HG03196 (cell line): ENCODE measurements around the gene AKNA.
A peak's percentile ranks its signal among the peaks of the same experiment; 100 is the strongest.

Source experiments
- ATAC-seq: cut with Tn5 transposase; IDR thresholded peaks from one replicate; pipeline ENCODE4 v1.9.1; 2021; ENCODE audit not compliant: unreplicated experiment

AKNA gene

DNA sequence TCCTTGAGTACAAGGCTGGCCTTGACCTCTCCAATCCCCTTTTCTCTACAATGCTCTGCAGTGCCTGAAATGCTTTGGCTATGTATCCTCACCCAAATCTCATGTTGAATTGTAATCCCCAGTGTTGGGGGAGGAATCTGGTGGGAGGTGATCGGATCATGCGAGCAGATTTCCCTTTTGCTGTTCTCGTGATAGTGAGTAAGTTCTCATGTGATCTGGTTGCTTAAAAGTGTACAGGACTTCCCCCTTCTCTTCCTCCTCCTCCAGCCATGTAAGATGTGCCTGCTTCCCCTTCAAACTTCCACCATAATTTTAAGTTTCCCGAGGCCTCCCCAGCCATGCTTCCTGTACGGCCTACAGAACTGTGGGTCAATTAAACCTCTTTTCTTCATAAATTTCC, 28.5 kb upstream of the AKNA start:
- no peak for ATAC-seq

DNA sequence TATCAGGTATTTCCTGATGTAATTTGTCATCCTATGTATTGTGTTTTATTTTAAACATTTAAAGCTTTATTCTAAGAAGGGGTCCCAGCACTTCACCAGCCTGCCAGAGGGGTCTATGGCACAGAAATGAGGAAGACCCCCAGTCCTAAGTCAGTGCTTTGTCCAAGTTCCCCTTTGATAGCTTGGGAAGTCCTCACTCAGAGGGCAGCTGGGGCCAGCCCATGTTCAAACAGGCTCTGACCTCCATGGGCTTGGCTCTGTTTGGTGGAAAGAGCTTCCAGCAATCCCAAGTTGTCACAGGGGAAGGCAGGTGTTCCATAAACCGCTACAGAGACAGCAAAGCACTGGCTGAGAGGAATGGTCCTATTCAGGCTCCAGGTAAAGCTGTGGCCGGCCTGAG, 26.6 kb upstream of the AKNA start:
- ATAC-seq, result no peak

DNA sequence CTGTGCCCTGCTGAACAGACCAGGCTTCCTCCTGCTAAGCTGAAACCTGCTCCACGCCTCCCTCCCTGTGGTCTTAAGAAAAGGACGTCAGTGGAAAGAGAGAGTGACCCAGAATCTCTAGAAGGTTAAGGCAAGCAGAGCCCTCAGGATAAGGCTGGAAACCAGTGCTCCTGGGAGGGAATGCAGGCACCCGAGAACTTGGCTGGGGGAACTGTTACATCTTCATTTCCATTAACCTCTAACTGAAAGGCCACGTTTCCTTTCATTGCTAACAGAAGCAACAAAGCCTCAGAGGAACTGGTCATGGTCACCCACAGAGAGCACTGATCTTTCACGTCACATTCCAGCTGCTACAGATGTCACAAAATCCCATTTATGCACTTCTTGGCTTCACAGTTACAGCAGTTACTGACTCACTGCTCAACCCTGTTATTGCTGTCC, 26.1 kb upstream of the AKNA start:
- ATAC-seq, result no peak

DNA sequence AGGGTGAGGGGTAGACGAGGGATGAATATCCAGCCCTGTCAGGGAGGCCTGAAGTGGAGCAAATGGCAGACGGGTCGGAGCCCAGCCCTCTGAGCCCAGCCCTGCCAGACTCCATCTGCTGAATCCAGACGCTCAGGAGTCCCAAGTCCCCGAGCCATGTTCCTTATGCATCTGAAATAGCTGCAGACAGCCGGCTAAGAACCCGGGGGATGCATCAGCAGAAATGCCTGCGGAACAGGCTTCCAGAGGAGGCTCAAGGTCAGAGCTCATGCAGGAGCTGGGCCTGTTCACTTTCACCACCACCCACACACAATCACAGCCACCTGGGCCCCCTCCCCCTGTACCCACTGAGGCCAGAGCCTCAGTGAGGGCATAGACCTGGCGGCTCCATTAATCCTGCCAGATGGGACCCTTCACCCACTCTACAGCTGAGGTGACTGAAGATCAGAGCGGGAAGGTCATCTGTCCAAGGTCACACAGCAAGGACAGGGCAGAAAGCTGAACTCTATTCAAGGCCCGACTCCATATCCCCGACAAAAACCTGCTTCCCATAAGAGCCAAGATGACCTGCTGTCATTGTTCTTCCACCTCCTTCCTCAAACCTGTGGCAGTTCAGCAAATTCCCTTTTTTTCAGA, 24.4 kb upstream of the AKNA start:
- no peak for ATAC-seq

DNA sequence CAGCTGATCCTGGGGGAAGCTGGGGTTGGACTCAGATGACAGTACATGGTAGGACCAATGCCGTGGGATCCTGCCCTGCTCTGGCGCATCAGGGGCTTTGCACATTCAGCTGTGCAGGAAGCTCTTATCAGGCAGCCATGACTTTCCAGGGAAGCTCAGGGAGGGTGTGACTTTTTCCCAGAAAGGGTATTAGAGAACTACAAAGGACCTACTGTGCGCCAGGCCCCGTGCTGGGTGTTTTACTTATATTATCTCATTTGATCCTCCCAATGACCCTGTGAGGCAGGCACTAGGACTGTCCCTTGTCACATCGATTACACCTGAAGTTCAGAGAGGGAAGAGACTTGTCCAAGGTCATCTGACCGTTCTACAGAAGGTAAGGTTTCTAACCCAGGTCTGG, 23.7 kb upstream of the AKNA start:
- no peak for ATAC-seq

DNA sequence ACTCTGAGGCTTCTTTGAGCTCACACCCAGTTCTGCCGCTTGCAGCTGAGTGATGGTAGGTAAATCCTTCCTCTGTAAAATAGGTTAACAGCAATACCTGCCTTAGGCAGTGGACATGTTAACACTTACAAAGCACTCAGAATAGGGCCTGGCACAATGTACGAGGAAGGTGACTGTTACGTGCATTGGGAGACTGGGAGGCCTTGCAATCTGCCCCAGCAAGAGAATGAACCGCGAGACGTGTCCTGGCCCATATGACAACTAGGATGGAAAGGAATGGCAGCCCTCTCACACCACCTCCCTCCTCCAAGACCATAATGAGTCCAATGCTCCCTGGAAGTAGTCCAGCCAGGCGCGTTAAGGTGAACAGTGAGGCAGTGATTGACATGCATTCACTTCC, 23.1 kb upstream of the AKNA start:
- no peak for ATAC-seq

DNA sequence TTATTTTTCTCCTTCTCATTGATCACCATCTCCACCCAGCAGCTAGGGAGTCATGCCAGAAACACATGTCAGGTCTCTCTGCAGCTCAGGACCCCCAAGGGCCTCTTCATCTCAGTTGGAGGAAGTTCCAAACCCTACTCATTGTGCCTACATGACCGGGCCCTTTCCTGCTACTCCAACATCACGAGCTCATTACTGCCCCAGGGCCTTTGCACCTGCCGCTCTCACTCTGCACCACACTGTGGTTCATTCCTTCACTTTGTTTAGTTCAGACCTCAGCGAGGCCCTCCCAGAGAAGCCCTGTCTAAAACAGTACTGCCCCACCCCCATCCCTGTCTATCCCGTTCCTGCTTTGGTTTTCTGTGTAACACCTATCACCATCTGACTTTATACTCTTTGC, 22.1 kb upstream of the AKNA start:
- no peak for ATAC-seq

DNA sequence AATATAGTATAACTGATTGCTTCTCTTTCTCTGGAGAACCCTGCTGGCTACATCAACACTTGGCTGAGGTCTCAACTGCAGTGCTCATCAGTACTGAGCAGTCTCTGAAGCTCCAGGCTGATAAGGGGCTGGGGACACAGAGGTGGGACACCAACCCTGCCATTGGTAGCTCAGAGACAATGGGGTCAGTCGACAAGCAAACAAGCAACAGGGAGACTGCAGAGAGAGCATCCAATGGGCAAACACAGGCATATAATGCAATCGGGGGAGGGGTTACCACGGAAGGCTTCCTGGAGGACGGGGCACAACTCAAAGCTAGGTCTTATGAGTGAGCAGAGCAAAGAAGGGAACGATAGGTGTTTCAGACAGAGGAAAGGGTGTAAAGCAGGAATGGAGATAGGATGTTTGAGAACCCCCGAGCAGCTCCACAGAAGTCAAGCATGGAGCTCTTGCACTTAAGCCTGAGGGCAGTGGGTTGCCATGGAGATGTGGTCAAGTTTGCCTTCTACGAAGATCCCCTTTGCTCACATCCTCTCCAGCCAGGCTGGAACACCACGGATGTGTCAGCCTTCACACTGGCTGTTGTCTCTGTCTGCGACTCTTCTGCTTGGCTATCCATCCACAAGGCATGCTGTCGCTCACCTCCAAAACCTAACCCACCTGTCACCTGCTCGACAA, 21.5 kb upstream of the AKNA start:
- no peak for ATAC-seq

DNA sequence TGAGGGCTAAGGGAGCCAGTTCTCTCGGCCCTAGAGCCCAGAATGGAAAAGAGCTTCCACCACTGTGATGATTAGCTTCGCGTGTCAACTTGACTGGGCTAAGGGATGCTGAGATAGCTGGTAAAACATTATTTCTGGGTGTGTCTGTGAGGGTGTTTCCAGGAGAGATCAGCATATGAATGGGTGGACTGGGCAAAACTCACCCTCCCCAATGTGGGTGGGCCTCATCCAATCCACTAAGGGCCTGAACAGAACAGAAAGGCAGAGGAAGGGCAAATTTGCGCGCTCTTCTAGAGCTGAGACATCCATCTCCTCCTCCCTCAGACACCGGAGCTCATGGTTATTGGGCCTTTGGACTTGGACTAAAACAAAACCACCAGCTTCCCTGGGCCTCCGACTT, 20.9 kb upstream of the AKNA start:
- no peak for ATAC-seq

DNA sequence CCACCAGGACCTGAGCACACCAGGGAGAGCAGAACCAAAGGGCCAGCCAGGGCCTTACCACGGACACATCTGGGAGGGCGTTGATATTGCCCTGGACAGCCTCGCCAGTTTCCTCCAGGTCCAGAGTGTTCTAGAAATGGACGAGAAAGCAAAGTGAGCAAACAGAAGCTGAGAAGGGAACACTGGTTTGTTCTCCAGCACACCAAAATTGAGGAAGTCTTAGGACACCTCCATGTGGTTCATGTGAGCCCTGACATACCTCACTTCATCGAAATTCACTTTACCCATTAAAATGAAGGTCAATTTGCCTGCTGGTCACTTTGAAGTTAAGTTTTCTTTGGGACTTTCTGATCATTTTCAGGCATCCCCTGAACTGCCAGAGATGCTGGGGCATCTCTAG, 20.1 kb upstream of the AKNA start:
- no peak for ATAC-seq

DNA sequence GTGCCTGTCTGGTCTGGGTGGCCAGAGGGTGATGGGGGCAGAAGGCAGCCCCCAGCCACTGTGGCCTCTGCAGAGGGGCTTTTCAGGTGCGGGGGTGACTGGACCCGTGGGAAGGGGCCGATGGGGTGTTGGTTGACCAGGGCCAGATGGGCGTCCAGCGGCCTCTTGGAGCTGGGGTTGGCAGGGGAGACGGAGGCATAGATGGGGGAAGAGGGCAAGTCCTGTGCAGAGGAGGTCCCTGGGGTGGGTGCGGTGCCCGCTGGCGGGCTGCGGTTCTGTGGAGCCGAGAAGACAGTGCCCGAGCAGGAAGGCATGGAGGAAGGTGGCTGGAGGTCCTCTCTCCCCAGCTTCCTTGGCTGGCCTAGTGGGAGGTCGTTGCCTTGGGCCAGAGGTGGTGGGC, 18.7 kb upstream of the AKNA start:
- no peak for ATAC-seq

DNA sequence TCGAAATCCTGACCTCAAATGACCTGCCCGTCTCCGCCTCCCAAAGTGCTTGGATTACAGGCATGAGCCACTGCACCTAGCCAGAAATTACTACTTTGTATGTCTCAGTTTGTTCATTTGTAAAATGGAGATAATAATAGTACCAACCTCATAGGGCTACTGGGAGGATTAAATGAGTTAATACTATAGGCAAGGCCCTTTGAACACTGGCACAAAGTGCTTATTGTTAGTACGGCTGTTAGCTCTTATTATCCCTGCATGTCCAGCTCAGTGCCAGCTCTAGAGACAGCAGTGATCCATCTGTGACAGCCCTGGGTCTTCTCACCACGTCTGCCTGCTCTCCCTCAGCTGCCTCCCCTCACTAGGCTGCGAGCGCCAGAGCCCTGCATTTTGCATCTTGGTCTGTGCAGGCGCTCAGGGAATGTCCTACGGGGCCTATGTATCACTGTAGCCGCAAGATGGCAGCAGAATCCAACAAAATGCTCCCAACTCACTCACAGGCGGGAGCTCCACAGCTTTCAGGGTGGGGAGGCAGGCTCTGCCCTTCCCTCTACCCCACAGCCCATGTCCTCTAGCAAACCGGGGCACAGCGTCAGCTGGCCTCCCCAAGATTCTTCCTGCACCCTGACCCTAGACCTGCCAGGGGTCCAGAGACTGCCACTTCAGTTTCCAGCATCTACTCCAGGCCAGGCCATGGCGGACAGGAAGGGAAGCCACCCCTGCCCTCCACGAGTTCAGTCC, 17.7 kb upstream of the AKNA start:
- peak; percentile 84 for ATAC-seq

DNA sequence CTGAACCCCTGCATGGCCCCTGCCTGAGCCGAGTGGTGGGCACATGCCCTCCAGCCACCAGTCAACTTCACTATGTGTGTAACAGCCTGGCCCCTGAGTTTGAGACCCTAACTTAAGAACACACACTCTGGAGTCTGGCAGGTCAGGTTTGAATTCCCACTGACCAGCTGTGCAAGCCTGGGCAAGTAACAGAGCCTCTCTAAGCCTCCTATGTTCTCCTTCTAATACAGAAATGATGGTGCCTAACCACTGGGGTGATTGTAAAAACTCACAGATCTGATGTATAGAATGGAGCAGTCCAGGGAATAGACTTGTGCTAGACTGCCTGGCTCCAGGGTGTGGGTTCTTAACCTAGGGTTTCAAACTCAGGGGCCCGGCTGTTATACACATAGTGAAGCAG, 16.7 kb upstream of the AKNA start:
- no peak for ATAC-seq

DNA sequence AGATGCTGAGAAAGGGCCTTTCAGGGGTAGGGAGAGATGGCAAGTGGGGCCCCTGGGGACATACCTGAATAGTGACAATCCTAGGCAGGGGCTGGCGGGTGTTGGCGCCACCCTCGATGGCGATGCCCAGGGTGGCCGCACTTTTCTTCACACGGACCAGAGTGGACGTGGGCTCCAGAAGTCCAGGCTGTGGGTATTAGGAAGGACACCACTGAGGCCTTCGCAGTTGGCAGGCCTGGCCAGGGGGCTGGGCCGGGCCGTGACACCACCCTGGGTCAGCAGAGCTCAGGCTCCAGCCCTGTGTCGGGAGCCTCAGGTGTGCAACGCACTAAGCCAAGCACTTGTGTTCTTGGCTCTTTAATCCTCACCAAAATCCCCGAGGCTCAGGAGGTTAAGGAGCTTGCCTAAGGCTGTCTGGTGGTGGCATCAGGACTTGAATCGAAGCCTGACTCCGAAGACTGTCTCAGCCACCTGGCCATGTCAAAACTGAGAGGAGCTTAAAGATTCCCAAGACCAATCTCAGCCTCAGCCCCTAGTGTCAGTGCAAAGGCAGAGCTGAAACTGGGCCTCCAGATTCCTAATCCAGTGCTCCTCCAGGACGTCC, 15.5 kb upstream of the AKNA start:
- no peak for ATAC-seq

DNA sequence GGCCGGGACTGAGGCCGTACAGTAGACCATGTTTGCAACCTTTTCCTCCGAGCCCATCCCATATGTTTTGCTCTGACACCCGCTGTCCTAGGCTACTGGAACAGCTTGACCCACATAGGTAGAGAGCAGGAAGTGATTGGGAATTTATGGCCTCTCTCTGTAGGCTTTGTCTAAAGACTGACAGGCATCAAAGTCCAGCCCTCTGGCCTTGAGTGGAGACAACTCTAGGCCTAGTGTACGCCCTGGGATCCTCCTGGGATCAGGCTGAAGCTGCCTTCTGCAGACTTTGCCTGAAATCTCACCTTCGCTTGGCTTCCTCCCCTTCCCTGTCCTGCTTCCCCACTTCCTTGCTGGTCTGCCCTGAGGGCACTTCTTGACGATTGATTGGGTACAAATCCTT, 13.6 kb upstream of the AKNA start:
- no peak for ATAC-seq

DNA sequence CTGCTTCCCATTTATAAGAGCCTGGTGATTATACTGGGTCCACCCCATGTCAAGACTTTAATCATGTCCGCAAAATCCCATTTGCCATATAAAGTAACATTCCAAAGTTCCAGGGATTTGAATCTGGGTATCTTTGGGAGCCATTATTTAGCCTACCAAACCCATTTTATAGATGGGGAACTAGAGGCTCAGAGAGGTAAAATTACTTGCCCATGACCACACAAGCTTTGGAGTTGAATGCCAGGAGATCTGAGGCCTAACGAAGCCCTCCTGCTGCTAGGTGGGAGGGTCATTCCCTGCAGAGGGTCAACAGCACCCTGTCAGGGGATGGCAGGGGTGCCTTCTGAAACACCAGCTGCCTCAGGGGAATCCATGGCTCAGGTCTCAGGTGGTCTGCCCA, 13.0 kb upstream of the AKNA start:
- no peak for ATAC-seq

DNA sequence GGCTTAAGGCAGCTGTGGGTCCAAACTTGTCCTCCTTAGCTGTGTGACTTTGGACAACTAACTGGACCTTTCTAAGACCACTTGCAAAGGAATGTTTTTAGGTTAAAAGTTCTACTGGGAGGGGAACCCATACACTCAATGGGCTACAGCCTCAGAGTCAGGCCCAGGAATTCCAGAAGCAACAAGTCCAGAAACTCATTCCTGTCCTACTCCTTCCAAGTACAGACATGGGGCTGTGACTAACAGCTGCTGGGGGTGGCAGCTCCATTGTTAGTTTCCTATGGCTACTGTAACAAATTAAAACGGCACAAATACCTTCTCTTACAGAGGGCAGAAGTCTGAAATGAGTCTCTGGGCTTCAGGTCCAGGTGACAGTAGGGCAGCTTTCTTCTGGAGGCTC, 12.4 kb upstream of the AKNA start:
- ATAC-seq, result no peak

DNA sequence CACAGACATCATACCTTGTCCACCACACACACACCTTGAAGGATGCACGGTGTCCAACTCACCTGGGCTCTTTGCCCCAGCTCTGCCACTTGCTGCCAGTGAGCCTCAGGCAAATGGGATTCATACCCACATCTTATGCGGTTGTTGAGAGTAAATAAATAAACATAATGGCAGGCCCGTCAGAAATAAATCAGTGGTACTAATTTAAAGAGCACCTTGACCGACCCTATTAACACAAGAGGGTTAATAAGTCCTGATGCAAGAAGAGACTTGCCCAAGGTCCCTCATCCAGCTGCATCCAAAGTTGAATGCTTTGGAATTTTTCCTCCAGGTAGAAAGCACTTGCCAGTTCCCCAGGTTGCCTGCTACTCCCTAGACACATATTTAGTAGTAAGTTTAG, 11.6 kb upstream of the AKNA start:
- ATAC-seq, result no peak

DNA sequence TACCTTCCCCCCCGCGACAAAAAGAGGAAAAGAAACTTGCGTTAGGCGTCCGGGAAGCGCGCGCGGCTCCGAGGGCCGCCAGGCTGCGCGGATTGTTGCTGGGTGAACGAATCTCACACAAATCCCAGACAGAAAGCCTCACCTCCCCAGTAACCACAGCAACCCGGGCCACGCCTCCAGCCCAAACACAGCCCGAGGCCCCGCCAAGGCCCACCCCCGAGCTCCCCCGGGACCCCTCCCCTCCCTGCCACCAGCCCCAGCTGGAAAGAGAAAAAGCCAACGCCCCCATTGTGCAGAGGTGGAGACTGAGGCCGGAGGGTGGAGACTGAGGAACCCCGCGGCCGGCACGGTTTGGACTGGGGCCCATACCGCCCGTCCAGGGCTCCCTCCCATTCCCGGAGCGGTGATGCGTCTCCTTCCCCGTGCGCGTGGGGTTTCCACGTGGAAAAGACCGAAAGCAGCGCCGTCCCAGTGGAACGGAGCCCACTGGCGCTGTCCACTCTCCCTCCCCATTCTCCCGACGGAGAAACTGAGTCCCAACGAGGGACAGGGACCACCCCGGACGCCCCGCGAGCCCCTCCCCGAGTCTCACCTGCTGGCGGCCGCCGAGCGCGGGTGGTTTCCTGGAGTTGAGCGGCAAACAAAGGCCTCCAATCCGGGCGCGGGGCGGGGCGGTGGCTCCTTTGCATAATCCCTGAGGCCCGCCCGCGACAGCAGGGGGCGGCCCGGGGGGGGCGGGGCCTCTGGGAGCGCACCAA, 10.2 kb upstream of the AKNA start:
- ATAC-seq, result peak; percentile 75

DNA sequence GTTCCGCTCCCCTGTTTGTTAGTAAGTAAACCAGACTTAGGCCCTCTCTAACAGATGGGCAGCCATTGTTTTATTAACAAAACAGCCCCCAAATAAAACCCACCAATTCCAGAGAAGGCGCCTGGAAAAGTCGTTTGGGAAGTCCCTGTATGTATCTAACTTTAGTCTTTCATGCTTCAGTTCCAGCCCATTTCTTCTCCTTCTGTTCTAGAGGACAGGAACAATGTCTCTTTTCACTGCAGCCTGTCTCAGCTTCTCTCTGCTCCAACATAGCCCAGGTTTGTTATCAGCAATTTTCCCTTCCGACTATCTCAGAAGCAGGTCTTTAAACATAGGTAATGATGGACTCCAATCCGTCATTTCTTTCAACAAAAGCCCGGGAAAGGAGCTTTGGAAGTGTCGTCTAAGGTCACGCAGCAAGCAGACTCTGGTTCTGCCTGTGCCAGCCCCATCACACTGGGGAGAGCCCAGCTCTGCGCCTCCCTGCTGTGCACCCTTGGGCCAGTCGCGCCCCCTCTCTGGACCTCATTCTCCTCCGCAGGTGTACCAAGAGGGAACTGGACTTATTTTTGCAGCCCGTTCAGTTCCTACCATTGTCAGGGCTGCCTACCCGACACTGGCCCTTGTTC, 9.6 kb upstream of the AKNA start:
- no peak for ATAC-seq
